SK-N-MC (cell line): ENCODE data around the gene APOB.

Experiments used
- DNase-seq: peaks from one replicate; pipeline ENCODE4 v3.0.0-alpha.2; 2011; ENCODE audit warnings: low read depth, low spot score
- H3K27ac ChIP-seq: fragments of 200-600 bp; sonication (generic); 2 replicates; pipeline ENCODE4 v1.5.1; 2016; ENCODE audit warnings: mixed run types
- H3K36me3 ChIP-seq: fragments of 200-600 bp; sonication (generic); 2 replicates; pipeline ENCODE4 v1.6.1; 2017; ENCODE audit warnings: antibody characterized with exemption, low read length, mixed read lengths; ENCODE audit not compliant: insufficient read depth
- H3K4me3 ChIP-seq: fragments of 200-600 bp; sonication (generic); 2 replicates; pipeline ENCODE4 v1.5.1; 2016
- H3K9ac ChIP-seq: fragments of 200-600 bp; sonication (generic); 2 replicates; pipeline ENCODE4 v1.8.0; 2017; ENCODE audit warnings: mixed run types, mixed read lengths; ENCODE audit not compliant: insufficient read length
- H3K9me3 ChIP-seq: fragments of 200-600 bp; sonication (generic); 2 replicates; pipeline ENCODE4 v1.6.1; 2017; ENCODE audit warnings: low read depth, mild to moderate bottlenecking, antibody characterized with exemption, low read length, moderate library complexity, mixed read lengths
- EZH2 ChIP-seq: fragments of 200-600 bp; sonication (generic); IDR thresholded peaks from one replicate; pipeline ENCODE4 v1.6.1; 2017; ENCODE audit warnings: antibody characterized with exemption
- FOXP2 ChIP-seq: optimal IDR thresholded peaks from 2 replicates; pipeline ENCODE3; 2011; ENCODE audit warnings: mild to moderate bottlenecking, moderate library complexity; ENCODE audit not compliant: insufficient read depth; ENCODE audit errors: extremely low read length, control extremely low read depth
- POLR2AphosphoS5 ChIP-seq: IDR thresholded peaks from 2 replicates; pipeline ENCODE4 v1.6.1; 2012; ENCODE audit warnings: mild to moderate bottlenecking, low read depth, low read length, borderline replicate concordance

The APOB gene

DNA sequence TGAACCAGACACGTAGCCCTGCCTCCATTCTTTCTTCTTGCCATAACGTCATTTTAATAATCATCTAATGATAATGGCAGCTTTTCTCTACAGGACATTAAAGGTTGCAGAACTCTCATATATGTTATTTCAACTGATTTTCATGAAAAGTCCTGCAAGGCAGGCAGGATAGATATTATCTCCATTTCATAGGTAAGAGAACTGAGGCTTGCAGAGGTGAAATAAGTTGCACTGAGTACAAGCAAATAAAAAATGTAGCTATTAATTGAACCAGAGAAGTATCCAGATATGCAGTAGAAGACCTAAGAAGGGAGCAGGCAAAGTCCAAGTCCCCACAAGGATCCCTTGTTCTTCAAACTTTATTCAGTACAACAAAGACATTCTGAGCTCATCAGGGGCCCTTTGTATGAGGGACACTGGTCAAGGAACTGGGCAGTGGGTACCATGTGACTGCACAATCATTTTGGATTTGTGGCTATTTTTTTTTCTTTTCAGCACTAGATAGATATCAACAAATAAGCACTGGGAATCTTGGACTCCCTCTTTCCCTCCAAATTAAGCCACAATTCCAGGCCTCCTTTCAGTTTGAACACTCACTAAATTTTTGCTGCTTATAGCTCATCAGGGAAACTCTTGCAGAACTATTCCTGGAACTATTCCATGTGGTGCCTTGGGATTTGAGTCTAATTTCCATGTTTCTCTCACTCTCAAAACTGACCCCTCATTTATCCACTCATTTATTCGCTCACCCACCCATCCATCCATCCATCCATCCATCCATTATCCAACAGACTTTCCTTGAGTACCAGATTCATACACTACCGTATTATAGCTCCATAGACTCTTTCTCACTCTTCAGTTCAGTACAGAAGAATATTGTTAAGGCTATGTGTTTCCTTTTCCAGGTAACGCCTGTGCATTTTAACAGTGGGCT, 44.6 kb downstream of the APOB start:
- H3K4me3 ChIP-seq, result no peak overlapping the region
- TF ChIP-seq POLR2AphosphoS5, result no peak
- TF ChIP-seq EZH2, result no peak
- no peak for TF ChIP-seq FOXP2
- no peaks in the 10 kb centered on the region for H3K9me3 ChIP-seq
- H3K27ac ChIP-seq, result no peak overlapping the region
- no peak for DNase-seq
- H3K36me3 ChIP-seq, result no peaks in the 10 kb centered on the region
- H3K9ac ChIP-seq, result no peak overlapping the region

- Histone ChIP-seq H3K27ac (no peak overlapping the region), H3K9me3 (no peaks in the 10 kb centered on the region), H3K9ac (no peak overlapping the region), H3K36me3 (no peaks in the 10 kb centered on the region), H3K4me3 (no peak overlapping the region)
- DNase-seq, result no peak
- no peak for TF ChIP-seq POLR2AphosphoS5
- no peak for TF ChIP-seq EZH2
- no peak for TF ChIP-seq FOXP2
These were observed 45.7 kb downstream of the APOB start for GRCh38 chr2:20997953-20998722.

GRCh38 chr2:20994130-20994529, 49.7 kb downstream of the APOB start:
- no peaks in the 10 kb centered on the region for H3K36me3 ChIP-seq
- no peak for DNase-seq
- no peak overlapping the region for H3K9ac ChIP-seq
- H3K9me3 ChIP-seq, result no peaks in the 10 kb centered on the region
- H3K27ac ChIP-seq, result no peak overlapping the region
- no peak overlapping the region for H3K4me3 ChIP-seq
- TF ChIP-seq EZH2 (no peak), POLR2AphosphoS5 (no peak), FOXP2 (no peak)

- no peak for TF ChIP-seq POLR2AphosphoS5
- no peak for TF ChIP-seq FOXP2
- no peak for TF ChIP-seq EZH2
- Histone ChIP-seq H3K27ac (no peak overlapping the region), H3K36me3 (no peaks in the 10 kb centered on the region), H3K4me3 (no peak overlapping the region), H3K9me3 (no peaks in the 10 kb centered on the region), H3K9ac (no peak overlapping the region)
- DNase-seq, result no peak
These were observed 51.6 kb downstream of the APOB start for GRCh38 chr2:20992201-20992711.

DNA sequence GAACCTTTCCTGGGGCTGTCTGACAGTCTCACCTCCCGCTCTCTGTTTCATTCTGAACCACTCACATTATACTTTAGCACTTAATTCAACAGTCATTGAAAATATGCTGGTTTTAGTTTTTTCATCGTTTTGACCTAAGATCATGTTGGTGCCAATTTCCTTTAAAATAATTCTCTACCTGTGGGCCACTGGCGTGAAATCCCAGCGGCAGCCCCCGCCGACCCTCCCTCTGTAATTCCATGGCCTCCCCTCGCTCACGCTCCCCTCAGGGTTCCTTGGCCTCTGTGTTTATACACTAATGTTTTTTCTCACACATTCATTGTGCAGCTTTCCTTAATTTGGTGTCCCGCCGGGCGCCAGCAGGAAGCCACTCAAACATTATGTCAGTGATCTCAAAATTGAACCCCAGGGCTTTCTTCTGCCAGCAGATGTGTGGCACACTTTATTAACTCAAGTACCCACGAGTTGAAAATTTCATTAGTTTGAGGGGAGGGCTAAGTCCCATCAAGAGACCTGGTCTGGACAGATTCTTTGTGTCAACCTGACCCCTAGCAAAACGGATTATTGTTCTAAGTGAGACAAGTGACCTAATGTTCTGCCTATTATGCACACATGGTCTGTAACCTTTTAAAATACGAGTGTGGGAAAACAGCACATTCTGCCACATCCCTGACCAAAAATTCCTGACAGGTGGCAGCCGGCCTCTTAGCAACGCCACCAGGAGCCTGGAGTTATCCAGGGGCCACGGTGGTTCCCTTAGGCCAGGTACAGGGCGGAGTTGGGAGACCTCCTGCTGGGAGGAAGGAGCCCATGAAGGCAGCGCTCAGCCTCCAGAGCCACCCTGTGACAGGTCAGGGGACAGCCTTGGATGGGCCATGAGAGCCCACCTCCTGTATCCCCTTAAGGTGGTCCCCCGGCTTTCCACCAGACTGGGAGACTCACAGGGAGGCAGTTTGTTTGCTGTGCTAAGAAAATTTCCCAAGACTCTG, 53.1 kb downstream of the APOB start:
- H3K9me3 ChIP-seq, result no peaks in the 10 kb centered on the region
- DNase-seq, result no peak
- TF ChIP-seq EZH2, result no peak
- no peak for TF ChIP-seq POLR2AphosphoS5

GRCh38 chr2:20989404-20989803, 54.5 kb downstream of the APOB start:
- no peak overlapping the region for H3K9ac ChIP-seq
- DNase-seq, result no peak
- H3K4me3 ChIP-seq, result no peak overlapping the region
- H3K27ac ChIP-seq, result no peak overlapping the region
- no peaks in the 10 kb centered on the region for H3K36me3 ChIP-seq
- H3K9me3 ChIP-seq, result no peaks in the 10 kb centered on the region
- no peak for TF ChIP-seq FOXP2
- no peak for TF ChIP-seq EZH2
- no peak for TF ChIP-seq POLR2AphosphoS5

More for the DNA sequence above, 53.1 kb downstream of the APOB start:
- Histone ChIP-seq H3K27ac (no peak overlapping the region), H3K36me3 (no peaks in the 10 kb centered on the region), H3K9ac (no peak overlapping the region), H3K4me3 (no peak overlapping the region)

- Histone ChIP-seq H3K9ac (no peak overlapping the region), H3K9me3 (no peaks in the 10 kb centered on the region), H3K36me3 (no peaks in the 10 kb centered on the region), H3K4me3 (no peak overlapping the region), H3K27ac (no peak overlapping the region)
- no peak for TF ChIP-seq EZH2
- TF ChIP-seq FOXP2, result no peak
- TF ChIP-seq POLR2AphosphoS5, result no peak
- no peak for DNase-seq
These were observed 55.0 kb downstream of the APOB start for GRCh38 chr2:20988905-20989304.
